A549 (cell line): ENCODE results near the gene ZNF732. TPM values are rescaled to one million over a fixed set of nuclear protein-coding genes. Genes with fewer than 3 reads are reported as not detected.

Experiments
- ATAC-seq, 2 experiments: fragments of 200-7000 bp in 1 of 2; fragments of >200 bp in 1 of 2; cut with Nextera tagmentation in 1 of 2; cut with Tn5 transposase in 1 of 2; 3 replicates each; pipeline versions ENCODE4 v1.8.0 to v1.9.1; 2018 to 2020; ENCODE audit warnings: mild to moderate bottlenecking in 1 of 2, moderate library complexity in 1 of 2
- CTCF ChIA-PET: fragments of 300-600 bp; sonication (Branson Sonifier 250); formaldehyde crosslinking; extraction: SDS; loops from one replicate; lab custom pipeline; 2021; ENCODE audit warnings: antibody characterized with exemption, inconsistent platforms; lab: Yijun Ruan, JAX
- POLR2A ChIA-PET: fragments of 350-600 bp; formaldehyde crosslinking; extraction: SDS; loops from one replicate; lab custom pipeline; 2021; ENCODE audit warnings: antibody characterized with exemption, inconsistent platforms; lab: Yijun Ruan, JAX
- DNase-seq, 2 experiments: peaks; one replicate each; pipeline versions ENCODE4 v3.0.0 to v3.0.0-alpha.2; 2011 to 2016; ENCODE audit warnings: low read depth in 1 of 2, low spot score in 1 of 2
- FAIRE-seq: peaks from 2 replicates; lab custom pipeline; 2011; peaks lifted over from hg19 to GRCh38; lab: Jason Lieb, UNC
- H3K27ac ChIP-seq, 2 experiments: fragments of >200 bp; sonication (Bioruptor Twin); formaldehyde crosslinking; 3 replicates each; pipeline ENCODE4 v1.5.1; 2016 to 2017
- H3K4me1 ChIP-seq: fragments of >200 bp; sonication (Bioruptor Twin); formaldehyde crosslinking; 3 replicates; pipeline ENCODE4 v1.6.1; 2016
- H3K4me2 ChIP-seq: fragments of >200 bp; sonication (Bioruptor Twin); formaldehyde crosslinking; 3 replicates; pipeline ENCODE4 v1.6.1; 2016
- H3K4me3 ChIP-seq: fragments of >200 bp; sonication (Bioruptor Twin); formaldehyde crosslinking; 3 replicates; pipeline ENCODE4 v1.5.1; 2016
- H3K9me3 ChIP-seq: fragments of >200 bp; sonication (Bioruptor Twin); formaldehyde crosslinking; 3 replicates; pipeline ENCODE4 v1.6.1; 2016
- BCL3 ChIP-seq: fragments of >200 bp; sonication (Bioruptor Twin); formaldehyde crosslinking; IDR thresholded peaks from 3 replicates; pipeline ENCODE4 v1.6.1; 2016
- CBX8 ChIP-seq: fragments of 200-600 bp; sonication (generic); IDR thresholded peaks from 2 replicates; pipeline ENCODE4 v1.6.1; 2016
- CEBPB ChIP-seq, 2 experiments: fragments of >200 bp in 1 of 2; sonication (Bioruptor Twin) in 1 of 2; formaldehyde crosslinking in 1 of 2; IDR thresholded peaks; 2 replicates each; pipeline ENCODE4 v1.6.1; 2012 to 2016
- EHMT2 ChIP-seq: fragments of 200-600 bp; sonication (generic); IDR thresholded peaks from 2 replicates; pipeline ENCODE4 v1.6.1; 2016; ENCODE audit warnings: antibody characterized with exemption, low read depth, mild to moderate bottlenecking, moderate library complexity
- GATA3 ChIP-seq: IDR thresholded peaks from 2 replicates; pipeline ENCODE4 v1.6.1; 2012; ENCODE audit warnings: borderline replicate concordance
- KDM5A ChIP-seq: fragments of 200-600 bp; sonication (generic); IDR thresholded peaks from 2 replicates; pipeline ENCODE4 v1.6.1; 2016; ENCODE audit warnings: antibody characterized with exemption, mild to moderate bottlenecking
- MYC ChIP-seq: IDR thresholded peaks from 2 replicates; pipeline ENCODE4 v1.6.1; 2012; ENCODE audit warnings: mild to moderate bottlenecking, inconsistent platforms, low read length, improper control_type of control experiment, borderline replicate concordance
- POLR2AphosphoS2 ChIP-seq: conservative IDR thresholded peaks from 2 replicates; pipeline ENCODE4 v1.6.1; 2012; ENCODE audit warnings: low read length, improper control_type of control experiment, inconsistent platforms
- RFX5 ChIP-seq: fragments of 450-650 bp; IDR thresholded peaks from 2 replicates; pipeline ENCODE4 v1.7.1; 2014; ENCODE audit warnings: antibody characterized with exemption, mild to moderate bottlenecking, moderate library complexity
- SMC3 ChIP-seq: fragments of >200 bp; sonication (Bioruptor Twin); formaldehyde crosslinking; IDR thresholded peaks from 3 replicates; pipeline ENCODE4 v1.6.1; 2018; ENCODE audit warnings: inconsistent platforms
- USF2 ChIP-seq: fragments of 450-650 bp; IDR thresholded peaks from 2 replicates; pipeline ENCODE4 v1.6.1; 2014; ENCODE audit warnings: antibody characterized with exemption
- ZSCAN20 ChIP-seq: fragments of 250-450 bp; sonication (Bioruptor Pico); IDR thresholded peaks from 2 replicates; pipeline ENCODE4 v1.8.0; 2022; ENCODE audit warnings: mild to moderate bottlenecking, moderate library complexity
- WGBS: methylation state at CpG from one replicate; pipeline ENCODE4 v1.1.6; 2017; ENCODE audit errors: missing lambda C conversion rate; 5-methylcytosine and 5-hydroxymethylcytosine counted together
- polyA plus RNA-seq, 4 experiments: library from polyadenylated mRNA; depleted of rRNA in 3 of 4; stranded (reverse); fragments of >200 nt; fragmentation: RNase III in 1 of 4; extraction: RNeasy Plus Mini Kit Qiagen cat#74134 plus additional on column Dnase treatment in 1 of 4; gene quantifications; 2 replicates in 3 of 4; 3 replicates in 1 of 4; pipeline ENCODE4 v1.2.3, GENCODE V29; 2011 to 2017
- small RNA-seq, 6 experiments: library from RNA; depleted of rRNA; stranded (forward); fragments of <200 nt; gene quantifications; one replicate each; pipeline ENCODE3, GENCODE V24; 2012

ZNF732 gene
- polyA plus RNA-seq, 2 of the 4 experiments (the other 2 are of a cell fraction): not detected

DNA sequence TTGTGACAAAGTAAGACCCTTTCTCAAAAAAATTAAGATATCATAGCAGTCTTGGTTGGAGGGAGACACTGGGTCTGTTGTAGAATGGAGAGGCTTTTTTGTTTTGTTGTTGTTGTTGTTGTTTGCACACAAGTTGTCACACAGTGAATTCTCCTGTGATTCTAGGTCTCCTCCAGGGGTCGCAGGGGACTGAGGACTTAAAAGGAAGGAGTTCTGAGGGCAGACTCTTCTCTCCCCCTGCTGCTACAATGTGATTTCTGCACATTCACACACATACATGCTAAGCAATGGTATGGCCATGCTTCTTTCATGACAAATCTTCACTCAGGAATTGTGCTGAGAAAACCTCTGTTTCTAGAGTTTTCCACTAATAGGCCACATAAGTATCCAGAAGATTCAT, 71.1 kb downstream of the ZNF732 start:
- H3K9me3 ChIP-seq: 0 out of 3 replicates have a peak, but pooled peaks cover 3% of the 10 kb centered on the region
- 0% methylated on average over 1 of the region's 1 CpG for WGBS
- no peak overlapping the region for H3K4me3 ChIP-seq
- no peak overlapping the region for H3K27ac ChIP-seq
- CTCF ChIA-PET: no interaction called here
- no peak for DNase-seq
- TF ChIP-seq GATA3: no peak
- TF ChIP-seq EHMT2: no peak
- TF ChIP-seq MYC: no peak
- TF ChIP-seq USF2: no peak
- no peak for TF ChIP-seq CBX8
- TF ChIP-seq POLR2AphosphoS2: no peak
- no peak for TF ChIP-seq SMC3
- TF ChIP-seq BCL3: no peak
- TF ChIP-seq ZSCAN20 (CRISPR knock-in tag): no peak
- POLR2A ChIA-PET: no interaction called here
- no peaks in the 10 kb centered on the region for H3K4me1 ChIP-seq
- no peak for ATAC-seq
- H3K4me2 ChIP-seq: no peak overlapping the region
- no peak for FAIRE-seq

GRCh38 chr4:223913-224497, 81.3 kb downstream of the ZNF732 start:
- Histone ChIP-seq H3K27ac (no peak overlapping the region), H3K4me2 (no peak overlapping the region), H3K4me1 (no peaks in the 10 kb centered on the region), H3K4me3 (no peak overlapping the region), H3K9me3 (peaks cover 4% of the 10 kb centered on the region; the same call in 1 of the 3 replicates)
- ChIA-PET POLR2A (no interaction called here), CTCF (no interaction called here)
- 86% methylated on average over 1 of the region's 1 CpG for WGBS
- ATAC-seq (no peak), DNase-seq (no peak), FAIRE-seq (no peak)
- TF ChIP-seq KDM5A (no peak), CEBPB (IDR thresholded peaks at IDR 0.05) (no peak), RFX5 (no peak)

Small RNA genes within 50 kb of the gene (small RNA-seq; reads per million reads assigned to genes)
- gene AC079140.2 (0 to 6.9 (median 0) reads per million in 6 experiments), gene MIR571 (0 reads per million in 6 experiments)

Other genes with a start within 250 kb of the ZNF732 start
- gene ZNF718, start 181.0 kb downstream of the ZNF732 start, polyA plus RNA-seq (2011; rRNA removed): 0.89 and 1.1 TPM in 2 replicates
- gene ZNF718, start 181.0 kb downstream of the ZNF732 start, polyA plus RNA-seq (2017; fragmentation: RNase III; extraction: RNeasy Plus Mini Kit Qiagen cat#74134 plus additional on column Dnase treatment): 0.96 to 1.3 TPM (median 1.0 TPM) in 3 replicates
- gene ZNF141, start 32.3 kb upstream of the ZNF732 start, polyA plus RNA-seq (2011; rRNA removed): 4.9 TPM in 2 replicates
- gene ZNF141, start 32.3 kb upstream of the ZNF732 start, polyA plus RNA-seq (2017; fragmentation: RNase III; extraction: RNeasy Plus Mini Kit Qiagen cat#74134 plus additional on column Dnase treatment): 4.3 to 5.4 TPM (median 5.0 TPM) in 3 replicates
- gene ZNF721, start 193.7 kb upstream of the ZNF732 start, polyA plus RNA-seq (2011; rRNA removed): 13.6 and 19.7 TPM in 2 replicates
- gene ZNF721, start 193.7 kb upstream of the ZNF732 start, polyA plus RNA-seq (2017; fragmentation: RNase III; extraction: RNeasy Plus Mini Kit Qiagen cat#74134 plus additional on column Dnase treatment): 19.0 to 19.7 TPM (median 19.5 TPM) in 3 replicates
- gene PIGG, start 193.7 kb upstream of the ZNF732 start, polyA plus RNA-seq (2011; rRNA removed): 42.7 and 49.3 TPM in 2 replicates
- gene PIGG, start 193.7 kb upstream of the ZNF732 start, polyA plus RNA-seq (2017; fragmentation: RNase III; extraction: RNeasy Plus Mini Kit Qiagen cat#74134 plus additional on column Dnase treatment): 25.6 to 28.2 TPM (median 27.5 TPM) in 3 replicates